ENCODE results near the gene CYP4A22.

CYP4A22 gene

GRCh38 chr1:47160716-47161115 is 23.5 kb downstream of the CYP4A22 start:
- DNase-seq = no peak

DNA sequence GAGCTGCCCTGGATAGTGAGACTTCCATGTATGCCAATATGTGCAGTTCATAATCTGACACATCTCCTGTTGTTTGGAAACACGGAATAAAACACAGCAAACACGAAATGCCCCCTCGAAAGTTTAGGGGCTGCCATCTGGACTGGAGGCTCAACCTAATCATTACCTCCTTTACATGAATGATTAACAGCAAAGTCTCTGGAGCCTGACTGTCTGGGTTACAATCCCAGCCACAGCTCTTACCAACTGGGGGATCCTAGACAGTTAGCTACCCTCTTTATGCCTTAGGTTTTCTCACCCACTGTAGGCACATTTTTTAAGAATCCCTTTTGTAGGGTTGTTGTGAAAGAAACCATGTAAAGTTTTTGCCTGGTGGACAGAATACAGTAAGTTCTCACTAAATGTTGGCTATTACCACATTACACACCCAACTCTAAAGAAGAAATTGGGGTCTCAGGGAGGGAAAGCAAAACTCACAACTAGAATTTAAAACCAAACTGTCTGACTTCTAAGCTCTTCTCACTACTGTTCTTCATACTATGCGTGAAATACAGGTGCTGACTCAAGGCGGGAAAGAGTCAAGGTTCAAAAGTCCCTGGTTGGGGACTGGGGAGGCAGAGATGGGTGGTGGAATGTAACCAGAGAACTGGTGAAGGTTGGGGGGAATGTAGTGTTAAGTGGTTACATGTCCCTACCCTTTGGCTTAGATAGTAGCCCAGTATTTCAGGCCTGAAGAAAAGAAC is 24.2 kb downstream of the CYP4A22 start:
- DNase-seq = no peak

DNA sequence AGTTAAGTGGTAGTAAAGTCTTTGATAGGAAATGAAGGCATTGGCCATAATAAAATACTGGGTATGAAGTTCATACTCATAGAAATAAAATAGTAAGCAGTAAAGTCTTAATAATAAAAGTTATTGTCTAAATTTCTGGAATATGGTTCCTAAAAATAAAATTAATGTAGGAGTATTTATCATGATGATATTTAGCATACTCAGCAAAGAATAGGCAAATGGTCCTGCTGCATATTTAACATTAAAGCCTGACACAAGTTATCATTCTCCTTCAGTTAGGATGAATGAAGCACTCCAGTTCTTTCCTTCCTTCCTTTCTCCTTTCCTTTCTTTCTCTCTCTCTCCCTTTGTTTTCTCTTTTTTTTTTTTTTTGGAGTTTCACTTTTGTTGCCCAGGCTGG is 27.3 kb downstream of the CYP4A22 start:
- no peak for DNase-seq

GRCh38 chr1:47172782-47173181 is 35.5 kb downstream of the CYP4A22 start:
- DNase-seq = no peak

GRCh38 chr1:47174656-47175020 is 37.4 kb downstream of the CYP4A22 start:
- no peak for DNase-seq

DNA sequence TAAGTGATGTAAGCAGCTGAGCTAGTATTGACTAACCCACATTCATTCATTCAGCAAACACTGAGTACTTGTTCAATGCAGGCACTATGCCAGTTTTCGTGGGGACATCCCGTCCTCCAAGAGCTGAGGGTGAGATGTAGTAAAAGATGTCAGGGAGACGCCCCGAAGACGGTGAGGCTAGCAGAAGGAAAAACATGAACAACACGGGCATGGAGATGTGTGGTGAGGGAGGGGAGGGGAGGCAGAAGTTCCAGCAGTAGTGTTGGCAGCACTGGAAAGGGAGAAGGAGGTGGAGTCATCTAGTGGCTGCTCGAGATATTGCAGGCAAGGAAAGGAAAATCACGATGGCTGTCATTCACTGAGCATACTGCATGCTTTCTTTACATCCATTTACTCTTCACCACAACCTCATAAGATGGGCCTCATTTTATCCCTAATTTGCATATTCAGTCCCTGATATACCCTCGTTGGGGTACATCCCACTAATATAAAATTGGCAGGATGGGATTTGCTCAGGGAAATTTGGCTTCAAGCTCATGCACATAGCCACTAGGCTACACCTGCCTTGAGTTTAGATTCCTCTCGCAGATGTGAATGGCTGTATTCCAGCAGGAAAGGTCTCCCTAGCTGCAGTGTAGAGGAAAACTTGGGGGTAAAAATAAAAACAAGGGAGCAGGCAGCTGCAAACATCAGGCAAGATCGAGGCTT is 38.1 kb downstream of the CYP4A22 start:
- no peak for DNase-seq

DNA sequence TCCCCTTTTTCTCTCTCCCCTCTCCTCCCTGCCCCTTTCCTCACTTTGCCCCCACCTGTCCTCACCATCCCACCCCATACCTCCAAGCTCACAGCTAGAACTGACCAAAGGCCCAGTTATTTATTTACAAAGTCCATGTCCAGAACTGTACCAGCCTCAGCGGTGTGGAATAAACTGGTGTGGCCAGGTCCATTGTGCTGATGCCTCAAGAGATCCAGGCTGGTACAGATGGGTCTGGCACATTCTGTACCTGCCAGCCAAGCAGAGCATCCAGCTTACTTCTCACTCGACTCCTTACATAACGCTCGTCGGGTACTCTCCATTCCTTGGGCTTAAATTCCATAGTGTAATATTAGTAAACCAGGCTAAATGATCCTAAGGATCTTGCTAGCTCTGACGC is 40.8 kb downstream of the CYP4A22 start:
- DNase-seq = no peak

DNA sequence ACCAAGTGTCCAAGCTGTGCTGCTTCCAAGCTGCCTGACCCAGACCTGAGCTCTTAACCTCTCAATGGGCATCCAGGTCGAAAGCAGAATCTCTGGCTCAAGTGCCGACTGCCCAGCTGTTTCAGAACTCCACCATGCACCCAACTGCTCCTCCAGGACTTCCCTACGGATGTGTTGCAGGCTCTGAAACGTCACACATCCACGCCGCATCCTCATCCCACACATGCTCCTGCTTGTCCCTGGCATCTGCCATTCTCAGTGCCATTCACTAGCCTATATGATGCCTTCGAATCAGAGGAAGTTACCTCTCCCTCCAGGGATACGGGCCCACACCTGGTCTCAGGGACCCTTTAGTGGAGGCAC is 41.4 kb downstream of the CYP4A22 start:
- DNase-seq = no peak

DNA sequence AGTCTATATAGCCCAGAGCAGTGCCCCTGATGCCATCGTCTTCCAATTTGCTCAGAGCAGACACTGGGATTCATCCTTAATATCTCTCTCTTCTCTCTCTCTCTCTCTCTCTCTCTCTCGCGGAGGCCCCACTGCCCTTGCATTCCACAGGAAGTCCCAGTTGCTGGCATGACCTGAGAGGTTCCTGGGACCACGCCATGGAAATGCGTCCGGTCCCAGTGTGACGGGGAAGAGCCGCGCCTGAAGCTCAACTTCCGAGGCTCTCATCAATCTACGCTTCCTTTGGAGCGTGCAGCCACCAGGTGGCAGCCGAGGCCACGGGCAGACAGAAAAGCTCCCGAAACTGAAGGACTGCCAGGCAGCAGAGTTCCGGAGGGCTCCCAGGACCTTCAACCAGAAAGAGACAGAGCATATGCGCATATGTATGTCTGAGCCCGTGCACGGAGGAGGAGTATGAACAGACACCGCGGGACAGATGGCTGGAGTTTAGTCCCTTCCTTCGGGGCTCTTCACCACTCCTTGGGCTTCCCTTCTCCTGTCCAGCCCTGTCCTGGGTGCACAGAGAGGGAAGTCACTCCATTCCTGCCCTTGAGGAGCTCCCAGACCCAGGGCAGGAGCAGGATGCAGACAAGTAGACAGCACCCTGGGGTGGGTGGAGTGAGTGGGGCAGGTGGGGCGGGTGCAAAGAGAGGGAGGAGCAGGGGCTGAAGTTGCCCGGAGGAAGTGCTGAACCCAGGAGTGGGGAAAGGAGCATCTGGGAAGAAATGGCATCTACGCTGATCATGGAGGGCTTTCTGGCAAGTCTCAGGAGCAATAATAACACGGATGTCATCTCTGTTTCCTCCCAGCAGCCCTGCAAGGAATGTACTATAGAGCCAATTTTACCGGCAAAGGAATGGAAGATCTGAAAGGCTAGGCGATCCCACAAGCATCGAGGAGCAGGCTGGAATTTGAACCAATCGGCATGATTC is 42.1 kb downstream of the CYP4A22 start:
- DNase-seq = peak; percentile 46

GRCh38 chr1:47179988-47180563 is 42.8 kb downstream of the CYP4A22 start:
- DNase-seq = no peak

DNA sequence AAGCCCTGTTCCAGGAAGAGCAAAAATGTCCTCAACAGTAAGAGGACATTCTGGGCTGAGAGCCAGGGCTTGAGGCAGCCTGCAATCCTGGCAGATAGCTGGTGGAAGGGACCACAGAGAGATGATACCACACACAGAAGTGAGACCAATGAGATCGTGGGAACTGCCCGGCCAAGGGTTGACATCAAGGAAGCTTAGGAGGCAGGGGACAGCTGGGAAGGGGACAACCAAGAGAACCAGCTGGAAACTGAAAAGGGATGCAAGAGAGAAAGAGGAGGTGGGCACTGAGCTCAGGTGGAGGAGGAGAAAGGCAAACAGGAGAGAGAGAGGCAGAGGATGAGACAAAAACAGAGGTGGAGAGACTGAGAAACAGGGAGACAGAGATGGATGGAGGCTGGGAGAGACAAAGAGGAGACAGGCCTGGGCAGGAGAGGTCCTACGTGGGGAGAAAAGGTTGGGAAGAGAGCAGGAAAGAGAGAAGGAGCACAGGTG is 43.4 kb downstream of the CYP4A22 start:
- DNase-seq = no peak

DNA sequence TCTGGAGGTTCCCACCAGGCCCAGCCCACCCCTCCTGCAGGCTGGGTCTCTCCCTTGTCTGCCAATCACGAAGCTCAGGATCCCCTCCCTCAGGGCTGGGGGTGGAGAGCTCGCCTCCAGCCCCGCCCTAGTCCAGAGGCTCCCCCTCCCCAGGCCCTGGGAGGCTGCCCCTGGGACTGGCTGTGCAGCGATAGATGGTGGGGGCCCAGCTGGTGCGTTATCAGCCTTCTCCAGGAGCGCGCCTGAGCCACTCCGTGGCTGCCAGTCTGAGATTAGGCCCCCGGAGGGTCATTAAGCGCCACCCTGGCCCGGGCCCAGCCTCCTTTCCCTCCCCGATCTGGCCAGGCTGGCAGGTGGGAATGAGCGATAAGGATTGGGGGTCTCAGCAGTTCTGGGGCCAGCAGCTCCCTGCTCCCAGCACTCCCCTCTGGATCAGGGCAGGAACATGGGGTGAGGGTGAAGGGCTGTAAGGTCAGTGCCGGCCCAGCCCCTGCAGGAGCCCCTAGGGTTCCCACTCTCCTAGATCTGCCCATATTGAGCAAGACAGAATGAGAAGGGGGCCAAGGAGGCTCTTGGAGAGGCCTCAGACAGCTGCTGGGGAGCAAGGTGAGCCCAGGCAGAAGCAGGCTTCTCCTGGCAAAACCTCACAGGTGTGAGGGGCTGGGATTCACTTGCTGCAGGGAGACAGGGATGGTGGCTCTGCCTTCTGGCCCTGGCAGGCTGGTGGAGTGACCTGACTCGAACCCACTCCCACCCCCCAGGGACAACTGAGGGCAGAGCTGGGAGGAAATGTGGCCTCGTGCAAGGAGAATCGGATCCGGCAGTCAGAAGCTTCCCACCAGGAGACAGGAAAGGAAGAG is 44.1 kb downstream of the CYP4A22 start:
- DNase-seq = no peak

- DNase-seq = no peak
Measured at GRCh38 chr1:47181955-47182675, 44.9 kb downstream of the CYP4A22 start.

GRCh38 chr1:47182676-47183235 is 45.5 kb downstream of the CYP4A22 start:
- DNase-seq = no peak

DNA sequence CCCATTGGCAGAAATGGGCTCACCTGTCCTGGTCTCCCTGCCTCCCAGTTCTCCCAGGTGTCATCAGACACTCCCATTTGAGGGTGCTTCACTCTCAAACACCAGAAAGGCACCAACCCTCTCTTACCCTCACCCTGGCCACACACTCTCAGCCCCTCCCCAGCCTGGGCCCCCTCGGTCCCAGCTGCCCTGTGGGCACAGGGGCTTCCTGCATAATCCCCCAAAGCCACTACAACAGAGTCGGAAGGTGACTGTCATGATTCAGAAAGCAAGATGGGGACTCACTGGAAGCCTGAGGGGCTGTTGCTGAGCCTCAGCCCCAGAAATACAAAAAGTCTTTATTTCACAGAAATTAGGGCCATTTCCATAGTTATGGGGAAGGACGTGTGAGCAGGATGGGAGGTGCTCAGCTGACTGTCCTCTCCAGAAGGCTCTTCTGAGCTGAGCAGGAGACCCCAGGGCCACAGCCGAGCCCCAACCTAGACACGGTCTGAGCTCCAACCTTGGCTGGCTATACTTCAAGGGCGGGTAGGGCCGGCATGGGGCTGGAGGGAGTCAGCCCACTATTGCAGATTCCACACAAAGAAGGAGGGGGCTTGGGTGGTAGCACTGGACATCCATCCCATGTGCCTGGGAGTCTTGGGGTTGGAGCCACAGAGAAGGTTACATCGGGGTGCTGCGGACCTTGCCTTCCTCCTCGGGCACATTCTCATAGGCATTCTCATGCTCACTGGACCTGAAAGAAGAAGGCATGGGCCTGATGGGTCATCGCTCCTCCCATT is 46.3 kb downstream of the CYP4A22 start:
- no peak for DNase-seq

- no peak for DNase-seq
Measured at GRCh38 chr1:47184090-47184821, 47.0 kb downstream of the CYP4A22 start.

DNA sequence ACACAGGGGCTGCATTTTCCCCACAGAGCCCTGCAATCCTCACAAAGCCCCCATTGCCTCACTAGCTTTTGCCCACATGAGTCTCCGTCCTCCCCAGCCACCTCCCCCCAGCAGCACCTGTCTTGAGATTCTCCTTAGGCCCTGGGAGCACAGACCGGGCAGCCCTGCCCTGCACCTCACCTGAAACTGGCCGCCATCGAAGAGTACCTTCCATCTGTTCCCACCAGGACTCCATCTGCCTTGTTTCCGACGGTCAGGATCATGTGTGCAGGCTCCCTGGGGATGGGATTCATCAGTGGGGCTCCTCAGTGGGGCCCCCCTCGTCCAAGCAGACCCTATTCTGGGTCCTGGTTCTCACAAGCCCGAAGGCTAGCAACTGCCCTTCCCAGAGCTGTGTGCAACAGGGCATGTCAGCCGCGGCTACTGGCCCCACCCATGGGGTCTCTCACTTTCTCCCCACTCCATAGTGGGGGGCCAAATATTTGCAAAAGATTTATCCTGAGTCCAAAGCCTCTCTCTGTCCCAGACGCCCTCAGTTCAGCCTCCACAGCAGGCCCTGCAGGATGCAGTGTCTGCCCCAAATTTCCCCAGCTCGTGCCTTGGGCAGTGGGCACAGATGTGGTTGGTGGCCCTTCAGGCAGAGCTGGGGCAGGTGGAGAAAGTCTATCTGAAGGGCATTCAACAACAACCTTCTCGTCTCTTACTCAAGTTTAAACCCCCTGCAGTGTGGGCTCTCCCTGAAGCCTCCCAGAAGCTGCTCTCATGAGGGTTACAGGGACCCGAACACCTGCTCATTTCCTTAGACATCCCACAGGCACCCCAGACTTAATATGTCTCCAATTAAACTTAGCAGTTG is 47.8 kb downstream of the CYP4A22 start:
- no peak for DNase-seq

Measured in central memory CD4-positive, alpha-beta T cell (primary cell).